H1 (cell line): ENCODE measurements around the gene BCAS2. TPM values are rescaled to one million over a fixed set of nuclear protein-coding genes. Genes with fewer than 3 reads are reported as not detected.

ENCODE experiments used
- ATF3 ChIP-seq: IDR thresholded peaks from 2 replicates; pipeline ENCODE4 v1.6.1; 2011; ENCODE audit warnings: low read depth, mild to moderate bottlenecking, low read length; ENCODE audit not compliant: insufficient read depth
- HDAC2 ChIP-seq, 2 experiments: fragments of 300-600 bp in 1 of 2; sonication (generic) in 1 of 2; IDR thresholded peaks; 2 replicates each; pipeline ENCODE4 v1.6.1; 2011 to 2012; ENCODE audit warnings: low read depth in 2 of 2, low read length in 2 of 2, mild to moderate bottlenecking in 2 of 2, moderate library complexity in 2 of 2, borderline replicate concordance in 1 of 2, inconsistent platforms in 1 of 2
- USF2 ChIP-seq: IDR thresholded peaks from 2 replicates; pipeline ENCODE4 v1.6.1; 2011; ENCODE audit warnings: low read length, improper control_type of control experiment
- polyA plus RNA-seq, 7 experiments: library from polyadenylated mRNA; depleted of rRNA in 3 of 7; stranded (reverse) in 5 of 7; unstranded in 2 of 7; fragments of >200 nt in 5 of 7; fragments of 200-250 nt in 2 of 7; gene quantifications; 1 replicate in 5 of 7; 2 replicates in 1 of 7; 4 replicates in 1 of 7; pipeline versions ENCODE4 v1.2.1 to v1.2.3, GENCODE V29; 2011 to 2013; ENCODE audit warnings: missing spikeins in 2 of 7, mixed read lengths in 2 of 7
- total RNA-seq: library from RNA; stranded (reverse); fragmentation: NEBNext Ultra II Directional; extraction: Animal tissue kit (Norgen Biotek cat#: 25700); gene quantifications from 2 replicates; pipeline ENCODE4 v1.2.1, GENCODE V29; 2021

BCAS2 gene
- total and polyA plus RNA-seq, 2 of the 8 experiments (the other 6 are each of a cell fraction or from before 2014, with no cell fraction given), result 18.0 to 52.2 TPM

- no peak for TF ChIP-seq USF2
- no peak for TF ChIP-seq HDAC2 (IDR thresholded peaks at IDR 0.05; ENCODE audit: borderline replicate concordance in 1 of 2, low read depth in 2 of 2, low read length in 2 of 2)
- TF ChIP-seq ATF3, result no peak
Measured at GRCh38 chr1:114554577-114554976, 26.8 kb downstream of the BCAS2 start (continued).
